ENCODE data around the gene CNN2. TPM values are rescaled to one million over a fixed set of nuclear protein-coding genes. Genes with fewer than 3 reads are reported as not detected.

The CNN2 gene
- total RNA-seq, 1 experiment from 2014 or later, result 151 TPM

GRCh38 chr19:993831-994393, 32.5 kb upstream of the CNN2 start:
- no peak for TF ChIP-seq CTCF (IDR thresholded peaks at IDR 0.05; ENCODE audit: unreplicated experiment)
- Mint-ChIP-seq H3K9me3 (ENCODE audit: low read depth, unreplicated experiment) (no peaks in the 10 kb centered on the region), H3K27me3 (ENCODE audit: unreplicated experiment) (peaks cover 16% of the 10 kb centered on the region), H3K4me1 (ENCODE audit: low read depth, unreplicated experiment) (no peaks in the 10 kb centered on the region), H3K4me3 (ENCODE audit: low read depth, unreplicated experiment) (no peak overlapping the region), H3K36me3 (ENCODE audit: insufficient read depth, unreplicated experiment) (peaks cover 20% of the 10 kb centered on the region), H3K27ac (ENCODE audit: unreplicated experiment) (no peak overlapping the region)
- no TSS peak for BruUV-seq (replicated peaks)
- no peak for DNase-seq
- CTCF ChIA-PET, result no interaction called here
- intact Hi-C loops (cut with micrococcal nuclease; ENCODE audit: unreplicated experiment), result no loop called here

- no peaks in the 10 kb centered on the region for H3K9me3 Mint-ChIP-seq (ENCODE audit: low read depth, unreplicated experiment)
- DNase-seq, result no peak
- peaks cover 22% of the 10 kb centered on the region for H3K27me3 Mint-ChIP-seq (ENCODE audit: unreplicated experiment)
- no peaks in the 10 kb centered on the region for H3K4me1 Mint-ChIP-seq (ENCODE audit: low read depth, unreplicated experiment)
- H3K27ac Mint-ChIP-seq (ENCODE audit: unreplicated experiment), result no peak overlapping the region
- BruUV-seq (replicated peaks), result no TSS peak
- H3K4me3 Mint-ChIP-seq (ENCODE audit: low read depth, unreplicated experiment), result no peak overlapping the region
- CTCF ChIA-PET, result no interaction called here
- intact Hi-C loops (cut with micrococcal nuclease; ENCODE audit: unreplicated experiment), result no loop called here
- peaks cover 24% of the 10 kb centered on the region for H3K36me3 Mint-ChIP-seq (ENCODE audit: insufficient read depth, unreplicated experiment)
- no peak for TF ChIP-seq CTCF (IDR thresholded peaks at IDR 0.05; ENCODE audit: unreplicated experiment)
Measured at GRCh38 chr19:994516-994915, 31.9 kb upstream of the CNN2 start.

- Mint-ChIP-seq H3K9me3 (ENCODE audit: low read depth, unreplicated experiment) (no peaks in the 10 kb centered on the region), H3K27me3 (ENCODE audit: unreplicated experiment) (peaks cover 26% of the 10 kb centered on the region), H3K4me1 (ENCODE audit: low read depth, unreplicated experiment) (no peaks in the 10 kb centered on the region), H3K27ac (ENCODE audit: unreplicated experiment) (no peak overlapping the region), H3K4me3 (ENCODE audit: low read depth, unreplicated experiment) (no peak overlapping the region), H3K36me3 (ENCODE audit: insufficient read depth, unreplicated experiment) (peaks cover 24% of the 10 kb centered on the region)
- no peak for TF ChIP-seq CTCF (IDR thresholded peaks at IDR 0.05; ENCODE audit: unreplicated experiment)
- no TSS peak for BruUV-seq (replicated peaks)
- DNase-seq, result peak; percentile 25
- intact Hi-C loops (cut with micrococcal nuclease; ENCODE audit: unreplicated experiment), result no loop called here
- CTCF ChIA-PET, result interaction anchor here (1.3 kb wide), 1 partner anchor 12 kb away, joined by 3 read pairs; the partner anchor contains the start of gene WDR18
Measured at GRCh38 chr19:995051-995827, 31.2 kb upstream of the CNN2 start.

- Mint-ChIP-seq H3K4me1 (ENCODE audit: low read depth, unreplicated experiment) (no peaks in the 10 kb centered on the region), H3K4me3 (ENCODE audit: low read depth, unreplicated experiment) (peak overlapping the region; percentile 58), H3K9me3 (ENCODE audit: low read depth, unreplicated experiment) (no peaks in the 10 kb centered on the region), H3K27me3 (ENCODE audit: unreplicated experiment) (peaks cover 26% of the 10 kb centered on the region), H3K27ac (ENCODE audit: unreplicated experiment) (peak overlapping the region; percentile 64), H3K36me3 (ENCODE audit: insufficient read depth, unreplicated experiment) (peaks cover 24% of the 10 kb centered on the region)
- intact Hi-C loops (cut with micrococcal nuclease; ENCODE audit: unreplicated experiment), result no loop called here
- BruUV-seq (replicated peaks), result no TSS peak
- CTCF ChIA-PET, result interaction anchor here (0.6 to 1.6 kb wide), 3 partner anchors 13 to 194 kb away, joined by 3 read pairs; partner anchors contain the start of gene WDR18
- TF ChIP-seq CTCF (IDR thresholded peaks at IDR 0.05; ENCODE audit: unreplicated experiment), result no peak
- peak; percentile 33 for DNase-seq
Measured at GRCh38 chr19:996051-996838, 30.2 kb upstream of the CNN2 start.
